Stomach (tissue), 9 donors: ENCODE results near the gene TTC32. TPM values are rescaled to one million over a fixed set of nuclear protein-coding genes. Genes with fewer than 3 reads are reported as not detected.

Source experiments
- DNase-seq, 2 donors: peaks; one replicate each; pipeline versions ENCODE4 v3.0.0 to v3.0.0-alpha.2; 2013 to 2019
- H3K27ac ChIP-seq, 5 donors: fragments of 200-600 bp in 4 of 5; sonication (generic) in 4 of 5; one replicate each; pipeline ENCODE4 v1.5.1; 2013 to 2019; ENCODE audit warnings: mild to moderate bottlenecking in 1 of 5, moderate library complexity in 1 of 5
- H3K27me3 ChIP-seq, 3 donors: fragments of 200-600 bp; sonication (generic); one replicate each; pipeline ENCODE4 v1.5.1; 2017 to 2019; ENCODE audit warnings: mixed run types in 1 of 3
- H3K36me3 ChIP-seq, 4 donors: fragments of 200-600 bp; sonication (generic); 1 replicate in 3 of 4; 2 replicates in 1 of 4; pipeline ENCODE4 v1.5.1; 2016 to 2019
- H3K4me1 ChIP-seq, 4 donors: fragments of 200-600 bp; sonication (generic); one replicate each; pipeline ENCODE4 v1.5.1; 2016 to 2019
- H3K4me3 ChIP-seq, 4 donors: fragments of 200-600 bp; sonication (generic) in 3 of 4; one replicate each; pipeline ENCODE4 v1.5.1; 2016 to 2019; ENCODE audit warnings: mild to moderate bottlenecking in 1 of 4
- H3K9me3 ChIP-seq, 4 donors: fragments of 200-600 bp; sonication (generic); one replicate each; pipeline ENCODE4 v1.5.1; 2016 to 2019
- EP300 ChIP-seq: sonication (generic); formaldehyde crosslinking; IDR thresholded peaks from one replicate; pipeline ENCODE4 v1.6.1; 2017; ENCODE audit warnings: antibody characterized with exemption
- POLR2A ChIP-seq, 4 donors: fragments of 450-650 bp; IDR thresholded peaks; one replicate each; pipeline ENCODE4 v1.6.1; 2016; ENCODE audit warnings: antibody characterized with exemption in 4 of 4, control low read depth in 2 of 4, mild to moderate bottlenecking in 1 of 4, moderate library complexity in 1 of 4
- POLR2AphosphoS5 ChIP-seq, 3 donors: sonication (generic); formaldehyde crosslinking; IDR thresholded peaks; one replicate each; pipeline ENCODE4 v1.6.1; 2016; ENCODE audit warnings: antibody characterized with exemption in 3 of 3
- WGBS, 5 donors: extraction: QIAGEN DNeasy Blood & Tissue Kit in 3 of 5; methylation state at CpG; one replicate each; pipeline versions ENCODE4 v1.1.5 to v1.1.7; 2013 to 2018; 5-methylcytosine and 5-hydroxymethylcytosine counted together
- intact Hi-C: fragments of 100-400 bp; cut with DNase I; formaldehyde crosslinking; loops from one replicate; pipeline ENCODE4 v1.15.1; 2023; ENCODE audit warnings: low total_unique reads
- polyA plus RNA-seq, 3 donors: library from polyadenylated mRNA; stranded (reverse); fragments of 200-250 nt; gene quantifications; one replicate each; pipeline ENCODE4 v1.2.3, GENCODE V29; 2013
- total RNA-seq, 5 donors: library from RNA; depleted of rRNA; stranded (reverse); fragments of >200 nt; gene quantifications; one replicate each; pipeline versions ENCODE4 v1.1.0 to v1.2.3, GENCODE V29; 2014 to 2016
- TF ChIP-seq, protein P1 (sequence below), 7 experiments: fragments of 450-650 bp in 4 of 7; fragments of 200-600 bp in 3 of 7; sonication (generic) in 3 of 7; IDR thresholded peaks; one replicate each; pipeline ENCODE4 v1.5.1; 2016 to 2019; ENCODE audit warnings: antibody characterized with exemption in 7 of 7, control low read depth in 2 of 7, mild to moderate bottlenecking in 1 of 7
- donor health status: healthy with polysubstance abuse.
- donor health status: Bipolar disorder and iron deficiency.
- donor health status: healthy.

TTC32 gene
- total and polyA plus RNA-seq, 8 donors, result 4.1 to 35.4 (median 19.1) TPM; not detected in 1

DNA sequence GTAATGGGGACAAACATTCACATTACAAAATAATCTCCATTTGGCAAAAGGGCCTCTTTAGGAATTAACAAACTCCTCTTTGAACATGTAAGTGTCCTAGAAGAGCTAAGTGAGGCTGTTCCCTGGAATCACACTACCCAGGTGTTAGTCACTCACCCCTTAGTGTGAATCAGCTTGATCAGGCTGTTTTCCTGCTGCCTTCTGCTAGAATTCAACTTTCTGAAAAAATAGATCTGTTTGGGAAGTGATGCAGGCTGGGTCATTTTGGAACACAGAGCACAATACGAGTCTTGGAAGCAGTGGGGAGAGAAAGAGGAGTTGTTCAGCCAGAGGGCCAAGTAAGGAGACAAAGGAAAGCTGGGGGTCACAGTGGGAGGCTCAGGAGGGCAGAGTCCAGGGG, 40.0 kb downstream of the TTC32 start:
- H3K27me3 ChIP-seq, result no peaks in the 10 kb centered on the region
- TF ChIP-seq POLR2A (IDR thresholded peaks at IDR 0.05) (no peak), POLR2AphosphoS5 (IDR thresholded peaks at IDR 0.05) (peak in 1 of 3 donors; percentile 43)
- H3K27ac ChIP-seq, result peak overlapping the region in 2 of 5 donors; percentile 66 to 75
- WGBS, 5 donors, result 45 to 79% (median 53%) methylated on average over 1 of the region's 1 CpG
- no peaks in the 10 kb centered on the region for H3K36me3 ChIP-seq
- intact Hi-C loops, result loop anchor here (5.0 to 10.0 kb wide), 2 partner anchors 507 to 1110 kb away; partner anchors contain the start of gene OSR1
- no peak for DNase-seq
- H3K9me3 ChIP-seq, result no peaks in the 10 kb centered on the region
- H3K4me1 ChIP-seq, result peaks cover 0 to 13% (median 9%) of the 10 kb centered on the region in 4 donors
- no peak overlapping the region for H3K4me3 ChIP-seq

DNA sequence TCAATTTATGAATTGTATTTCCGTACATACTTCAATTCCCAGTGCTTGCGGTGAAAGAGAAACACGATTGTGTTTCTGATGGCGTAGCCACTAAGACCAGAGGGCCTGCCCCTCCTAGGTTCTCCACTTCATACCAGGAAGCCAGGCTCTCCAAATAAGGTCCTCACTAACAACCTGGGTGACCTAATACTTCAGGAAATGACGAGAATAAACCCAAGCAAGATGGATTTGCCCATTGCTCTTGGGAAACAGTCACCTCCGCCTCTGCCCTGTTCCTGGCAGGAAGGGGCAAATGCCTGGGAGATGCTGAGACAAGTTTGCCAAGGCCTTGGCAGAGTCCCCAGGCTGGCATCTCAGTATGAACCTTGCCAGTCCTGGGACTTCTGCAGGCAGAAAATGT, 41.8 kb downstream of the TTC32 start:
- Histone ChIP-seq H3K9me3 (no peaks in the 10 kb centered on the region), H3K4me1 (peaks cover 0 to 30% (median 9%) of the 10 kb centered on the region in 4 donors), H3K27me3 (no peaks in the 10 kb centered on the region), H3K4me3 (no peak overlapping the region), H3K27ac (peak overlapping the region in 2 of 5 donors; percentile 66 to 68), H3K36me3 (no peaks in the 10 kb centered on the region)
- TF ChIP-seq EP300 (peak; percentile 80), POLR2AphosphoS5 (IDR thresholded peaks at IDR 0.05) (peak; percentile 16 to 84 (median 51)), POLR2A (IDR thresholded peaks at IDR 0.05) (no peak)
- intact Hi-C loops, result loop anchor here (5.0 to 10.0 kb wide), 2 partner anchors 505 to 1108 kb away; partner anchors contain the start of gene OSR1
- 65 to 81% (median 79%) methylated on average over 6 of the region's 6 CpGs for WGBS, 5 donors
- no peak for DNase-seq

GRCh38 chr2:19859565-19859964, 42.2 kb downstream of the TTC32 start:
- Histone ChIP-seq H3K4me1 (peaks cover 0 to 35% (median 9%) of the 10 kb centered on the region in 4 donors), H3K9me3 (no peaks in the 10 kb centered on the region), H3K36me3 (no peaks in the 10 kb centered on the region), H3K4me3 (no peak overlapping the region), H3K27me3 (no peaks in the 10 kb centered on the region), H3K27ac (peak overlapping the region in 2 of 5 donors; percentile 66 to 68)
- no peak for DNase-seq
- TF ChIP-seq EP300, result no peak
- no peak for TF ChIP-seq POLR2A (IDR thresholded peaks at IDR 0.05)
- no peak for TF ChIP-seq POLR2AphosphoS5 (IDR thresholded peaks at IDR 0.05)
- TF ChIP-seq, protein P1, sequence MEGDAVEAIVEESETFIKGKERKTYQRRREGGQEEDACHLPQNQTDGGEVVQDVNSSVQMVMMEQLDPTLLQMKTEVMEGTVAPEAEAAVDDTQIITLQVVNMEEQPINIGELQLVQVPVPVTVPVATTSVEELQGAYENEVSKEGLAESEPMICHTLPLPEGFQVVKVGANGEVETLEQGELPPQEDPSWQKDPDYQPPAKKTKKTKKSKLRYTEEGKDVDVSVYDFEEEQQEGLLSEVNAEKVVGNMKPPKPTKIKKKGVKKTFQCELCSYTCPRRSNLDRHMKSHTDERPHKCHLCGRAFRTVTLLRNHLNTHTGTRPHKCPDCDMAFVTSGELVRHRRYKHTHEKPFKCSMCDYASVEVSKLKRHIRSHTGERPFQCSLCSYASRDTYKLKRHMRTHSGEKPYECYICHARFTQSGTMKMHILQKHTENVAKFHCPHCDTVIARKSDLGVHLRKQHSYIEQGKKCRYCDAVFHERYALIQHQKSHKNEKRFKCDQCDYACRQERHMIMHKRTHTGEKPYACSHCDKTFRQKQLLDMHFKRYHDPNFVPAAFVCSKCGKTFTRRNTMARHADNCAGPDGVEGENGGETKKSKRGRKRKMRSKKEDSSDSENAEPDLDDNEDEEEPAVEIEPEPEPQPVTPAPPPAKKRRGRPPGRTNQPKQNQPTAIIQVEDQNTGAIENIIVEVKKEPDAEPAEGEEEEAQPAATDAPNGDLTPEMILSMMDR (IDR thresholded peaks at IDR 0.05), result no peak
- WGBS, 5 donors, result 85 to 92% (median 90%) methylated on average over 11 of the region's 11 CpGs
- intact Hi-C loops, result no loop called here

- H3K36me3 ChIP-seq, result no peaks in the 10 kb centered on the region
- DNase-seq, result no peak
- TF ChIP-seq EP300 (no peak), POLR2AphosphoS5 (IDR thresholded peaks at IDR 0.05) (no peak), POLR2A (IDR thresholded peaks at IDR 0.05) (no peak)
- TF ChIP-seq, protein P1 (IDR thresholded peaks at IDR 0.05), result no peak
- 89 to 95% (median 92%) methylated on average over 11 to 15 of the region's 15 CpGs for WGBS, 5 donors
- H3K27me3 ChIP-seq, result no peaks in the 10 kb centered on the region
- H3K4me1 ChIP-seq, result peaks cover 0 to 22% (median 0%) of the 10 kb centered on the region in 4 donors
- peak overlapping the region in 1 of 5 donors; percentile 20 for H3K27ac ChIP-seq
- no peaks in the 10 kb centered on the region for H3K9me3 ChIP-seq
- intact Hi-C loops, result no loop called here
- H3K4me3 ChIP-seq, result no peak overlapping the region
Observed at GRCh38 chr2:19857806-19858205, 44.0 kb downstream of the TTC32 start.

DNA sequence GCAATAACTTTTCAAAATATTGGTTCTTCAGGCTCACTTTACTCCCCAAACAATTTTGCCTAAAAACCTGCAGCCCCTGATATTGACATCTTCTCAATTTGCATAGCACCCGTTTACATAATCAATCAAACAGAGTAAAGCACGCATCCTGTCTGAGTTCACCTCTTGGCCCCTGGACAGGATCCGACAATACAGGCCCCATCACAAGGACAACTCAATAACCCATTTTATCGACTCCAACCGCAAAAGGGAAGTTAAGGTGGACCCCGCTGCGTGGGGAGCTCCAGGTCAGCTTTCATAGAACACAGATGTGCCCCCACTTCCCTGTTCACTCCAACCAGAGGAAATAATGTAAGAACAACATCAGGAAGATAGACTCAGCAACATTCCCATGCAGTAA, 44.7 kb downstream of the TTC32 start:
- no peaks in the 10 kb centered on the region for H3K36me3 ChIP-seq
- TF ChIP-seq, protein P1 (IDR thresholded peaks at IDR 0.05), result no peak
- TF ChIP-seq POLR2A (IDR thresholded peaks at IDR 0.05), result no peak
- no peak for TF ChIP-seq EP300
- no peak for TF ChIP-seq POLR2AphosphoS5 (IDR thresholded peaks at IDR 0.05)
- H3K27me3 ChIP-seq, result no peaks in the 10 kb centered on the region
- H3K4me3 ChIP-seq, result no peak overlapping the region
- intact Hi-C loops, result no loop called here
- H3K27ac ChIP-seq, result peak overlapping the region in 1 of 5 donors; percentile 20
- no peak for DNase-seq
- H3K9me3 ChIP-seq, result no peaks in the 10 kb centered on the region
- WGBS, 5 donors, result 55 to 79% (median 63%) methylated on average over 7 of the region's 7 CpGs
- peaks cover 0 to 22% (median 0%) of the 10 kb centered on the region in 4 donors for H3K4me1 ChIP-seq
